AML-193 (cell line): ENCODE measurements around the gene ADAMTSL2.

Experiments
- DNase-seq, 2 experiments: peaks; one replicate each; lab custom pipeline; 2025; lab: John Stamatoyannopoulos, UW

The ADAMTSL2 gene

GRCh38 chr9:133534346-133535291 is at the start of gene ADAMTSL2:
Gene ADAMTSL2 (plus strand): TSS chr9:133534704. CDS start chr9:133536713, 2,009 bp downstream.
- DNase-seq, result no peak

- no peak for DNase-seq
These were observed 48.8 kb upstream of the ADAMTSL2 start for GRCh38 chr9:133485531-133486260.

GRCh38 chr9:133487331-133487725 is 47.2 kb upstream of the ADAMTSL2 start:
- DNase-seq, result no peak

- DNase-seq, result no peak
These were observed 45.7 kb upstream of the ADAMTSL2 start for GRCh38 chr9:133488686-133489252.

GRCh38 chr9:133489253-133490190 is 45.0 kb upstream of the ADAMTSL2 start:
- DNase-seq, result no peak

- no peak for DNase-seq
These were observed 44.3 kb upstream of the ADAMTSL2 start for GRCh38 chr9:133490201-133490681.

GRCh38 chr9:133490865-133491655 is 43.4 kb upstream of the ADAMTSL2 start:
- no peak for DNase-seq

GRCh38 chr9:133491656-133491925 is 42.9 kb upstream of the ADAMTSL2 start:
- no peak for DNase-seq

GRCh38 chr9:133492061-133493021 is 42.2 kb upstream of the ADAMTSL2 start:
- DNase-seq, result no peak

- DNase-seq, result no peak
These were observed 41.1 kb upstream of the ADAMTSL2 start for GRCh38 chr9:133493428-133493827.

- DNase-seq, result no peak
These were observed 40.5 kb upstream of the ADAMTSL2 start for GRCh38 chr9:133493845-133494540.

GRCh38 chr9:133494636-133495326 is 39.7 kb upstream of the ADAMTSL2 start:
- DNase-seq, result no peak

GRCh38 chr9:133495327-133496293 is 38.9 kb upstream of the ADAMTSL2 start:
- DNase-seq, result no peak

GRCh38 chr9:133496861-133497842 is 37.4 kb upstream of the ADAMTSL2 start:
- DNase-seq, result no peak

GRCh38 chr9:133499132-133499891 is 35.2 kb upstream of the ADAMTSL2 start:
- DNase-seq, result no peak
